HG03378 (cell line): ENCODE results near the gene UXS1.

Source experiments
- ATAC-seq: cut with Tn5 transposase; IDR thresholded peaks from one replicate; pipeline ENCODE4 v1.9.1; 2021; ENCODE audit warnings: mild to moderate bottlenecking, moderate library complexity; ENCODE audit not compliant: unreplicated experiment

The UXS1 gene

GRCh38 chr2:106113361-106113966 is 80.6 kb downstream of the UXS1 start:
- ATAC-seq, result no peak

- ATAC-seq, result no peak
These were observed 82.1 kb downstream of the UXS1 start for GRCh38 chr2:106111882-106112571.

GRCh38 chr2:106109675-106110424 is 84.3 kb downstream of the UXS1 start:
- ATAC-seq, result no peak

- no peak for ATAC-seq
These were observed 85.3 kb downstream of the UXS1 start for GRCh38 chr2:106108791-106109190.

- ATAC-seq, result no peak
These were observed 85.8 kb downstream of the UXS1 start for GRCh38 chr2:106108351-106108750.

GRCh38 chr2:106107509-106108131 is 86.5 kb downstream of the UXS1 start:
- ATAC-seq, result peak; percentile 84

- ATAC-seq, result peak; percentile 58
These were observed 87.2 kb downstream of the UXS1 start for GRCh38 chr2:106106622-106107508.

GRCh38 chr2:106105151-106105922 is 88.8 kb downstream of the UXS1 start:
- no peak for ATAC-seq

GRCh38 chr2:106104332-106105062 is 89.6 kb downstream of the UXS1 start:
- ATAC-seq, result peak; percentile 61

- no peak for ATAC-seq
These were observed 94.4 kb downstream of the UXS1 start for GRCh38 chr2:106099691-106100090.

- no peak for ATAC-seq
These were observed 95.4 kb downstream of the UXS1 start for GRCh38 chr2:106098664-106099063.

- no peak for ATAC-seq
These were observed 96.0 kb downstream of the UXS1 start for GRCh38 chr2:106098081-106098480.

GRCh38 chr2:106097038-106098000 is 96.8 kb downstream of the UXS1 start:
- ATAC-seq, result no peak

GRCh38 chr2:106096299-106097037 is 97.6 kb downstream of the UXS1 start:
- ATAC-seq, result no peak

GRCh38 chr2:106095478-106096298 is 98.4 kb downstream of the UXS1 start:
- ATAC-seq, result no peak

- ATAC-seq, result no peak
These were observed 99.8 kb downstream of the UXS1 start for GRCh38 chr2:106094131-106094841.
